CD4-positive, alpha-beta T cell treated with Interleukin-21 for 1 hour (primary cell): ENCODE measurements around the gene IDI2.

ENCODE experiments used
- DNase-seq: peaks from one replicate; pipeline ENCODE4 v3.0.0-alpha.2; 2020

IDI2 gene

GRCh38 chr10:976316-976715 lies 49.3 kb downstream of the IDI2 start:
- DNase-seq: no peak

- DNase-seq: no peak
These were observed 50.9 kb downstream of the IDI2 start for GRCh38 chr10:974785-975074.

- DNase-seq: no peak
These were observed 51.4 kb downstream of the IDI2 start for GRCh38 chr10:974038-974784.

GRCh38 chr10:972763-973162 lies 52.9 kb downstream of the IDI2 start:
- no peak for DNase-seq

GRCh38 chr10:971613-972012 lies 54.0 kb downstream of the IDI2 start:
- DNase-seq: no peak

GRCh38 chr10:971150-971542 lies 54.5 kb downstream of the IDI2 start:
- DNase-seq: no peak

GRCh38 chr10:970311-971149 lies 55.1 kb downstream of the IDI2 start:
- no peak for DNase-seq

GRCh38 chr10:969473-970150 lies 56.0 kb downstream of the IDI2 start:
- no peak for DNase-seq
